HCT116 (cell line): ENCODE data around the gene TMEM25. TPM values are rescaled to one million over a fixed set of nuclear protein-coding genes. Genes with fewer than 3 reads are reported as not detected.
A peak's percentile ranks its signal among the peaks of the same experiment; 100 is the strongest.

Experiments
- ATAC-seq: fragments of 200-7000 bp; cut with Tn5 transposase; 2 replicates; pipeline ENCODE4 v1.9.1; 2020; ENCODE audit warnings: mild to moderate bottlenecking, moderate library complexity
- BruUV-seq: library from RNA; stranded (reverse); fragments of 400-500 nt; replicated peaks from 2 replicates; lab custom pipeline; 2021; lab: Mats Ljungman, UMichigan
- CTCF ChIA-PET: fragments of 300-600 bp; sonication (Branson Sonifier 250); formaldehyde crosslinking; loops from one replicate; lab custom pipeline; 2021; ENCODE audit warnings: antibody characterized with exemption; lab: Charles Lee
- POLR2A ChIA-PET: fragments of 300-600, 350-600 bp; sonication (Branson Sonifier 250); formaldehyde crosslinking; loops from one replicate; lab custom pipeline; 2021; ENCODE audit warnings: antibody characterized with exemption; lab: Charles Lee
- RAD21 ChIA-PET, 2 experiments: fragments of 300-600 bp; sonication (Branson Sonifier 250); formaldehyde crosslinking; loops; one replicate each; lab custom pipeline; 2023; ENCODE audit warnings: low total read pairs in 2 of 2; ENCODE audit not compliant: uncharacterized antibody in 2 of 2, unreplicated experiment in 2 of 2, low non-redundant PET in 1 of 2; lab: Charles Lee
- DNase-seq: peaks from one replicate; pipeline ENCODE4 v3.0.0-alpha.2; 2010; ENCODE audit warnings: low read depth, low spot score
- H2AFZ ChIP-seq: fragments of 200-600 bp; shearing (Covaris generic), sonication (generic); 2 replicates; pipeline ENCODE4 v1.6.1; 2017; ENCODE audit warnings: low read depth, mixed run types, mixed read lengths, antibody characterized with exemption, low read length; ENCODE audit not compliant: poor library complexity, severe bottlenecking
- H3K27ac ChIP-seq: 2 replicates; pipeline ENCODE4 v1.5.1; 2012; ENCODE audit warnings: low read depth, low read length
- H3K27me3 ChIP-seq: fragments of 200-600 bp; sonication (generic); 2 replicates; pipeline ENCODE4 v1.6.1; 2016; ENCODE audit warnings: mixed run types, low read length, mixed read lengths; ENCODE audit not compliant: insufficient read depth
- H3K36me3 ChIP-seq, 2 experiments: fragments of 200-500 bp in 1 of 2; fragments of 200-600 bp in 1 of 2; sonication (Bioruptor generic) in 1 of 2; sonication (generic) in 1 of 2; 2 replicates each; pipeline versions ENCODE4 v1.5.1 to v1.6.1; 2014 to 2016; ENCODE audit warnings: low read length in 2 of 2, inconsistent platforms in 1 of 2, mixed read lengths in 1 of 2, mixed run types in 1 of 2; ENCODE audit not compliant: insufficient read depth in 2 of 2, control insufficient read depth in 1 of 2
- H3K4me1 ChIP-seq, 2 experiments: fragments of 200-600 bp in 1 of 2; sonication (generic) in 1 of 2; 2 replicates each; pipeline versions ENCODE4 v1.5.1 to v1.6.1; 2012 to 2017; ENCODE audit warnings: low read length in 2 of 2, inconsistent platforms in 1 of 2, mild to moderate bottlenecking in 1 of 2, mixed read lengths in 1 of 2, mixed run types in 1 of 2, moderate library complexity in 1 of 2; ENCODE audit not compliant: insufficient read depth in 2 of 2, control insufficient read depth in 1 of 2
- H3K4me2 ChIP-seq: fragments of 200-600 bp; sonication (generic); 2 replicates; pipeline ENCODE4 v1.6.1; 2017; ENCODE audit warnings: mixed run types, low read length, mixed read lengths
- H3K4me3 ChIP-seq, 2 experiments: fragments of 200-600 bp in 1 of 2; sonication (generic) in 1 of 2; replicated peaks in 1 of 2; 2 replicates each; pipeline ENCODE4 v1.5.1; 2011 to 2016; ENCODE audit warnings: low read length in 2 of 2, control low read depth in 1 of 2, low read depth in 1 of 2, mild to moderate bottlenecking in 1 of 2, mixed read lengths in 1 of 2, mixed run types in 1 of 2
- H3K79me2 ChIP-seq: fragments of 200-600 bp; sonication (generic); 2 replicates; pipeline ENCODE4 v1.6.1; 2017; ENCODE audit warnings: mild to moderate bottlenecking, mixed run types, low read length, moderate library complexity, mixed read lengths; ENCODE audit not compliant: insufficient read depth
- H3K9ac ChIP-seq: fragments of 200-600 bp; sonication (generic); 2 replicates; pipeline ENCODE4 v1.6.1; 2016; ENCODE audit warnings: low read length, mixed read lengths
- H3K9me2 ChIP-seq: fragments of 200-600 bp; sonication (generic), shearing (Covaris generic); 2 replicates; pipeline ENCODE4 v1.6.1; 2017; ENCODE audit warnings: mixed run types, mild to moderate bottlenecking, moderate library complexity; ENCODE audit not compliant: insufficient read depth
- H3K9me3 ChIP-seq, 2 experiments: fragments of 200-500 bp in 1 of 2; fragments of 200-600 bp in 1 of 2; sonication (Bioruptor generic) in 1 of 2; sonication (generic) in 1 of 2; 2 replicates each; pipeline ENCODE4 v1.6.1; 2014 to 2017; ENCODE audit warnings: low read length in 2 of 2, mixed read lengths in 2 of 2, inconsistent platforms in 1 of 2, low read depth in 1 of 2, mild to moderate bottlenecking in 1 of 2, mixed run types in 1 of 2, moderate library complexity in 1 of 2; ENCODE audit not compliant: control insufficient read depth in 1 of 2, insufficient read depth in 1 of 2
- H4K20me1 ChIP-seq: fragments of 200-600 bp; sonication (generic), shearing (Covaris generic); 2 replicates; pipeline ENCODE4 v1.6.1; 2017; ENCODE audit warnings: mixed run types, mild to moderate bottlenecking, moderate library complexity; ENCODE audit not compliant: insufficient read depth
- ATF3 ChIP-seq: IDR thresholded peaks from 2 replicates; pipeline ENCODE4 v1.6.1; 2012
- ELF1 ChIP-seq: IDR thresholded peaks from 2 replicates; pipeline ENCODE4 v1.6.1; 2012; ENCODE audit warnings: low read depth, borderline replicate concordance
- FOSL1 ChIP-seq: IDR thresholded peaks from 2 replicates; pipeline ENCODE4 v1.6.1; 2012; ENCODE audit warnings: low read depth
- JUND ChIP-seq: IDR thresholded peaks from 2 replicates; pipeline ENCODE4 v1.6.1; 2012
- MAX ChIP-seq: IDR thresholded peaks from 2 replicates; pipeline ENCODE4 v1.6.1; 2012
- POLR2A ChIP-seq: IDR thresholded peaks from 2 replicates; pipeline ENCODE4 v1.7.0; 2011; ENCODE audit warnings: borderline replicate concordance; ENCODE audit not compliant: insufficient read depth, insufficient read length; ENCODE audit errors: extremely low read depth
- POLR2AphosphoS5 ChIP-seq: IDR thresholded peaks from 2 replicates; pipeline ENCODE4 v1.6.1; 2011; ENCODE audit warnings: mild to moderate bottlenecking, low read depth, low read length, moderate library complexity
- SP1 ChIP-seq: IDR thresholded peaks from 2 replicates; pipeline ENCODE4 v1.6.1; 2012; ENCODE audit warnings: low read depth
- YY1 ChIP-seq: IDR thresholded peaks from 2 replicates; pipeline ENCODE4 v1.6.1; 2011; ENCODE audit warnings: low read length, low read depth, moderate library complexity, mild to moderate bottlenecking; ENCODE audit not compliant: insufficient replicate concordance; ENCODE audit errors: extremely low read depth
- intact Hi-C: fragments of 100-400 bp; cut with micrococcal nuclease; formaldehyde crosslinking; loops from 2 replicates; pipeline ENCODE4 v1.10.0; 2022
- total RNA-seq: library from RNA; stranded (reverse); gene quantifications from one replicate; pipeline ENCODE4 v1.2.1, GENCODE V29; 2021; ENCODE audit not compliant: unreplicated experiment

TMEM25 gene
- total RNA-seq, 1 experiment from 2014 or later = 27.0 TPM

- Histone ChIP-seq H3K9me2 (no peaks in the 10 kb centered on the region), H2AFZ (no peak within 1 kb of the TSS), H3K4me2 (no peak within 1 kb of the TSS), H3K9me3 (no peaks in the 10 kb centered on the region), H3K9ac (no peak within 1 kb of the TSS), H4K20me1 (no peaks in the 10 kb centered on the region), H3K4me3 (no peak within 1 kb of the TSS), H3K27me3 (no peaks in the 10 kb centered on the region), H3K36me3 (peaks cover 0 to 15% of the 10 kb centered on the region in 2 experiments; a peak in 3 of 4 replicates), H3K79me2 (no peaks in the 10 kb centered on the region), H3K4me1 (peaks cover 11 to 22% of the 10 kb centered on the region in 2 experiments), H3K27ac (no peak within 1 kb of the TSS)
- ATAC-seq (no peak), DNase-seq (no peak)
- TF ChIP-seq POLR2AphosphoS5 = 0 out of 2 replicates have a peak, but pooled peaks have one; percentile 7
- TF ChIP-seq JUND = no peak
- TF ChIP-seq SP1 = no peak
- TF ChIP-seq POLR2A = no peak
- no peak for TF ChIP-seq MAX
- POLR2A ChIA-PET = interaction anchor here (0.6 kb wide), 1 partner anchor 45 kb away, joined by 4 read pairs; the partner anchor contains the start of gene ARCN1
- intact Hi-C loops = no loop called here
- RAD21 ChIA-PET = no interaction called here
- BruUV-seq = no TSS peak
- CTCF ChIA-PET = no interaction called here
Observed at GRCh38 chr11:118527109-118527508, 3.9 kb upstream of the TMEM25 start, which contains the start of gene TTC36. TSS of gene TTC36 (plus strand) at chr11:118527474. CDS start at chr11:118527495, 21 bp downstream.

GRCh38 chr11:118528511-118528910 is 2.5 kb upstream of the TMEM25 start:
- ChIA-PET POLR2A (no interaction called here), CTCF (no interaction called here)

More at GRCh38 chr11:118528511-118528910, 2.5 kb upstream of the TMEM25 start:
- DNase-seq (no peak), ATAC-seq (no peak)
- TF ChIP-seq ELF1 = no peak
- no peak for TF ChIP-seq FOSL1
- TF ChIP-seq YY1 = no peak
- TF ChIP-seq MAX = no peak
- no peak for TF ChIP-seq ATF3
- TF ChIP-seq JUND = no peak
- Histone ChIP-seq H3K36me3 (peaks cover 0 to 6% of the 10 kb centered on the region in 2 experiments; a peak in 3 of 4 replicates), H3K4me2 (no peak overlapping the region), H3K9me2 (no peaks in the 10 kb centered on the region), H4K20me1 (no peaks in the 10 kb centered on the region), H3K4me1 (peaks cover 13 to 24% of the 10 kb centered on the region in 2 experiments), H2AFZ (no peak overlapping the region), H3K9me3 (no peaks in the 10 kb centered on the region), H3K4me3 (no peak overlapping the region), H3K9ac (no peak overlapping the region), H3K79me2 (no peaks in the 10 kb centered on the region), H3K27me3 (no peaks in the 10 kb centered on the region), H3K27ac (no peak overlapping the region)
- intact Hi-C loops = no loop called here
- RAD21 ChIA-PET = no interaction called here
- no TSS peak for BruUV-seq
